Fibroblast of skin of right biceps (primary cell): ENCODE data around the gene CD99L2.

ENCODE experiments used
- DNase-seq: peaks from one replicate; pipeline ENCODE4 v3.0.0-alpha.2; 2013

Gene CD99L2, protein sequence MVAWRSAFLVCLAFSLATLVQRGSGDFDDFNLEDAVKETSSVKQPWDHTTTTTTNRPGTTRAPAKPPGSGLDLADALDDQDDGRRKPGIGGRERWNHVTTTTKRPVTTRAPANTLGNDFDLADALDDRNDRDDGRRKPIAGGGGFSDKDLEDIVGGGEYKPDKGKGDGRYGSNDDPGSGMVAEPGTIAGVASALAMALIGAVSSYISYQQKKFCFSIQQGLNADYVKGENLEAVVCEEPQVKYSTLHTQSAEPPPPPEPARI

DNA sequence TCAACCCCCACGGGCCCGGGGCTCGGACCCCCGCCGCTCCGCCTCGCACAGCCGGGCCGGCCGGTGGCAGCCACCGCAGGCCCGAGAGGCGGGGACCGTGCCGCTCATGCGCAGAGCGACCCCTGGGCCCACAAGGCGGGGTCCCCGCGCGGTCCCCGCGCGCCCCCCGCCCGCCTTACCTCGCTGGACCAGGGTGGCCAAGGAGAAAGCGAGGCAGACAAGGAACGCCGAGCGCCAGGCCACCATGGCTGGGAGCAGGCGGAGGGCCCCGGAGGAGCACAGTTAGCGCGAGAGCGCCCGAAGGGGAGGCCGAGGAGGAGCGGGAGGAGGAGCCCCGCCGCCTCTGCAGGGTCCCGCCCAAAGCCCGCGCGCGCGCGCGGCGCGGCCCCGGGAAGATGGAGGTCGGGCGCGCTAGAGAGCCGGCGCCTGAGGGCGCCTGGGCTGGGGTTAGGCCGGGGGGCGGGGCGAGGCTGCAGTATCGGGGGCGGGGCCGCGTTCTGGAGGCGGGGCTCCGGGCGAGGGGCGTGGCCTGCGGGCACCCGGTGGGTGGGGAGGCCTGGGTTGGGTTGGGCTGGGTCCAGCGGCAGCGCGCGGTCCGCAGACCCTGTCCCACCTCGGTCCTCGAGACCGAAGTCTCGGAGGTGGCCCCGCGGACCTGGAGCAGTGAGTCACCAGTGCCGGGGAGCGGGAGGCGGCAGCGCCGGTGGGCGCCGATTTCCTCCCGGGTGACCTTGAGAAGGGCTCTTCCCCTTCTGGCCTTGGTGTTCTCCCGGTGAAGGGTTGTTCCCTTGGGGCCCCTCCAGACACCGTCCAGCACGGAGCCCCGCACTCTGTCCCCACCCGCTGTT is at the start of gene CD99L2:
Gene CD99L2 (minus strand): TSS at position 326 of the 848 bp plus-strand sequence. CDS start 80 bp downstream, at position 246.
- DNase-seq, result peak; percentile 89

DNA sequence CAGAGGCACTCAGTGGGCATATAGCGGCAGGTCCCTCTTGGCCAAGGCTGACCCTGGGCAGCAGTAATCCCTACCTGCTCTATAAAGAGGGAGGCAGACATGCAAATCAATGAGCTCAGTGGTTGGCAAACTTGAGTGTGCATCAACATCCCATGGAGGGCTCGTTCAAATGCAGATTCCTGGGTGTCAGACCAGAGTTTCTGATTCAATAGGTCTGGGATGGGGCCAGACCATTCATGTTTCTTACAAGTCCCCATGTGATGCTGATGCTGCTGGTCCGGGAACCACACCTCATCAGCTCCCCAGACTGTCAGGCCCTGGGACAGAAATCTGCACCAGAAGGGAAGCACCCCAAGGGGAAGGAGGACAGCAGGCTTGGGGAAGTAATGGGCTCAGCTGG is 45.8 kb upstream of the CD99L2 start:
- no peak for DNase-seq

DNA sequence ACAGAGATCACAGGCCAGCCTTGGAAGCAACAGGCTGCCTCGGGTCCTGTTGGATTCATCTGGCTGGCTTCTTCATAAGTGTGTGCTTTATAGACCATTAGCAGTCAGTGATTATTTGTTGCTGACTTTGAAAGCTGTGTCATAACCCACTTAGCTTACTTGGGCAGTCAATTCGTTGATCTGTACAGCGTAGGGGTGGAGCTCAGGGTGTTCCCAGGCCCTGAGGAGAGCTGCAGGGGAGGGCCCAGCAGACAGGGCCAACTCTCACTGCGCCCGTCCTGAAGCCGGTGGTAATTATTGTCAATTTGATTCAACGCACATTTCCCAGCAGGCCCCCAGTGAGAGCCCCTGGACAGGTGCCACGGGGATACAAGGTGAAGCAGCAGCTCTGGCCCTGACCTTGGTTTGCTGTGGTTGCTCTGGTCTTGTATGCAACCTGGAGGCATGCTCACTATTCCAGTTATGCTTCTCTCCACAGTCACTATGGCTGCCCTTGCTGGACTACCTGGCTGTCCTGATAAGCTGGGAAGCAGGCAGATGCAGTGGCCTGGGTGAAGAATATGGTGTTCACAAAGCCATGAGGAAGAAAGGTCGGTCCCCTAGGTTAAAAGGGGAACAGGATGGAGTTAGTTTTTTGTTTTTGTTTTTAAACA is 44.6 kb upstream of the CD99L2 start:
- DNase-seq, result no peak

DNA sequence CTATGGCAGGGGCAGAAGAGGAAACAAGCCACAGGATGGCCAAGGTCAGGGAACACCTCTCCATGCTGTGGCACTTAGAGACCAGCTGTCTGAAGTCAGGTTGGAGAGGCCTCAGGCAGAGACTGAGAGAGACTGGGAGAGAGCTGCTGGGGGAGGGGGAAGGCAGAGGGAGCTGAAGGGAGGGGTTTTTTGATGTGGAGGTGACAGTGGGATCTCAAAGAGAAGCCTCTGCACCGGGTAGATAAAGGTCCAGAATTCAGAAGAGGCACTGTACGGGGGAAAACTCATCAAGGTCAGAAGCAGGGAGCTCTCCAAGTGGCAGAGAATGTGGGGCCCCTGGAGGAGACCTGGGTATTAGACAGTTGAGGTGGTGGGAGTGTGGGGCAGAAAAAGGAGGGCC is 43.1 kb upstream of the CD99L2 start:
- DNase-seq, result no peak

DNA sequence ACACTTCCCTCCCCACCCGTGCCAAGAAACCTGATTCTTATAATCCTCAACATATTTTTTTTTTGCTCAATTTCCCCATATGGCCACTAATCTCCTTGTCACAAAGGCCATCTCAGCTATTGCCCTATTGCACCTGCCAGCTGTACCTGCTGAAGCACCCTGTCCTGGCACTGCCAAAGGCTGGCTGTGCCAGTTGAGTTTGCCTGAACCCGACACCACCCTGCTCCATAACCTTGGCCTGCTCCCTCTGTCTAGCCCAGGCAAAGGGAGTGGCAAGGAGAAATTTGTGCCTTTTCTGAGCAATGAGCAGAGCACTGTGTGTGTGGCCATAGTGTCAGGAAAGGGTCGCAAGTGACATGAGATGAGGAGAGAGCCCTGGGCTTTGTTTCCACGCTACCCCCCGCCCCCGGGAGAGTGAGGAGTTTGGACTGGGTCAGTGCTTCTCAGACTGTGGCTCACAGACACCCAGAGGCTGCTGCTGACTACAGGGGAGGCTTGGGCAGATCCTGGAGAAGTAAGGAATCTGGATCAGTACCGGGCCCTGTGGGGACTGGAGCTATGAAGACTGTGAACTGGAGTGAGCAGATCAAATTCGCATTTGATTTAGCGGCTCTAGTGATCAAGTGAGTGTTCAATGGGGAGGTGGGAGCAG is 42.5 kb upstream of the CD99L2 start:
- DNase-seq, result no peak

DNA sequence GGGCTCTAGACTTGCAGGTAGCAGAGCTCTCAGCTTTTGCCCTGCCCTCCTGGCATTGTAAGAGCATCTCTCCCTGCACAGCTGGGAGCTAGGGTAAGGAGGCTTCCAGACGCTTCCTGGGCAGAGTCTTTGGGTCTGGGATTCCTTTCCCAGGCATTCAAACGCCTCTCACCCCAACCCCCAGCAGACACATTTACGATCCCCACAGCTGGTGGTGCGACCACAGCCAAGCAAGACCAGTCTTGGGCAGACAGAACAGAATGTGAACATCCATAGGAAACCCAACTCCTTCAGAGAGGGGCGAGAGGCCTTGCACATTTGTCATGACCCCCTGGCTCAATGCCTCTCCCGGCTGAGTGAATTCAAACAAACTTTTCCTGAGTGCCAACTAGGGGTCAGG is 38.1 kb upstream of the CD99L2 start:
- DNase-seq, result peak; percentile 32

DNA sequence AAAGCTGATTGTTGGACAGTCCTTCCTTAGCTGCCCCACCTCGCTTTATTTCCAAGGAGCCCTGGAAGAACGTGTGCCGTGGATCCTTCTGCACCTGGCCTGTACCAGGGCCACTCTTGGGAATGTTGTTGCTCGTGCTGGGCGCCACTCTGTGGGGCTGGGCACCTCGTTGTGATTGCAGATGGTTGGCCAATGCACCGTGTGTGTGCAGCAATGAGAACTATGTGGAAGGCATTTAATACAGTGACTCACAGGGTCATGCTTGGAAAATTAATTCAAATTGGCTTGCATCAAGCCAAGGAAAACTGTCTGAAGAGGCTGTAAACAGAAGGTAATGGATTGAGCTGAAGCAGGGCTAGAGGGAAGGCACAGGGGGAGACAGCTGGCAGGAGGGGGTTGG is 37.0 kb upstream of the CD99L2 start:
- DNase-seq, result peak; percentile 70

DNA sequence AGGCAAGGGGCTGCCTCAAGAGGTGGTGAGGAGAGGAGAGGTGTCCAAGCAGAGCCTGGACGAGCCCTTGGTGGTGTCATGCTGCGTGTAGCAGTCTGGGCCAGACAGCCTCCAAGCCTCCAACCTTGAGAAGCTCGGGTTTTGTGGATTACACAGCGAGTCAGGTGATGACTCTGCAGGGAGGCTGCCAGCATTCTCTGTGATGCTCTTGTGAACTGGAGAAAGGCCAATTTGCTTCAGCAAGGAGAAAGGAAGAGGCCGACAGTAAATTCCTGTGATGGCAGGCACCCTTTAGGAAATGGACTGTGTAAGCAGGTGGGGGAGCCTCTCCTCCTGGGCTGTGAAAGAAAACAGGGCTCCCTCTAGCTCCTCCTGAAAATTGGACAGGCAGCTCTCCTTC is 36.0 kb upstream of the CD99L2 start:
- DNase-seq, result peak; percentile 80

DNA sequence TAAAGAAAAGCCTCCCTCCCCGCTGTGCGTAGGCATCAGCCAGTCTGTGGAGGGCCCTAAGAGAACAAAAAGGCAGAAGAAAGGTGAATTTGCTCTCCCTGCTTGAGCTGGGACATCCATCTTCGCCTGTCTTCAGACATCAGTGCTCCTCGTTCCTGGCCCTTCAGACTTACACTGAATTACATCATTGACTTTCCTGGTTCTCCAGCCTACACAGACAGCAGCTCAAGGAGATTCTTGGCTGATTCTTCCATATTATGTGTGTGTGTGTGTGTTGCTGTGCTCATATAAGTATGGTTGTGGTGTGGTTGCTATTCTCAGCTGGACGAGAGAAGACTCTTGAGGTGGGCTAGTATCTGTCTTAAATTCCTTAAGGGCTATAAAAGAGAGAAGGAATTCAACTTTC is 35.5 kb upstream of the CD99L2 start:
- peak; percentile 47 for DNase-seq

DNA sequence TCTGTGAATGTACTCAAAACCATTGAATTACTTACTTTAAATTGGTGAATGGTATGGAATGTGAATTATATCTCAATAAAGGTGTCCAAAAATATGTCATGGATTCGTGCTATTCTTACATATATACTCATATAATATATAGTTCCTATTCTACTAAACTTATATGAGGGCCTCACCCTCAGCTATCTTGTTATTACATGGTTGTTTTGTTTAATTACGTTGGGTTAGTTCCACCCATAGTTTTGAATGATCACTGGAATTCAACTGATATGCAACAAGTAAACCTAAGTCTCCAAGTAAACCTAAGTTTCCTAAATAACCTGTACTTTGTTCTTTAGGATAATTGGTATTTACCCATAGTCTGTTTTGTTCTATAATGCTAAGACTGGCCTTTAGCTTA is 30.6 kb upstream of the CD99L2 start:
- no peak for DNase-seq

DNA sequence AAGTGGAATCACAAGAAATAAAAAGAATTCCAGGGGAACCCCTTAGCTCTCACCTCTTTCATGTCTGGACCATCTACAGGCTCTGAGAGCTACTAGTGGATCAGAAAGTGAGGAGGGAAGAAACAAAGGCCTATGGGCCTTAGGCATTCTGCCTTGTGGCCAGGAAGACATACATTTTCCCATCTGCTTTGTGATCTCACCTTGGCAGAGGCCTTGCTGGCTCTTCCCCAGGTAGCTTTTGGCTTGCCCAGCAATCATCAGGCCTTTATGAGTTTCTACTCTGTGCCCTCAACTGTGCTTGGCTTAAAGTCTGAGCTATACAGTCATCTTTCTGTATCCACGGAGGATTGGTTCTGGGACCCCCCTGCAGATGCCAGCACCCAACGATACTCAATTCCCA is 28.3 kb upstream of the CD99L2 start:
- no peak for DNase-seq

DNA sequence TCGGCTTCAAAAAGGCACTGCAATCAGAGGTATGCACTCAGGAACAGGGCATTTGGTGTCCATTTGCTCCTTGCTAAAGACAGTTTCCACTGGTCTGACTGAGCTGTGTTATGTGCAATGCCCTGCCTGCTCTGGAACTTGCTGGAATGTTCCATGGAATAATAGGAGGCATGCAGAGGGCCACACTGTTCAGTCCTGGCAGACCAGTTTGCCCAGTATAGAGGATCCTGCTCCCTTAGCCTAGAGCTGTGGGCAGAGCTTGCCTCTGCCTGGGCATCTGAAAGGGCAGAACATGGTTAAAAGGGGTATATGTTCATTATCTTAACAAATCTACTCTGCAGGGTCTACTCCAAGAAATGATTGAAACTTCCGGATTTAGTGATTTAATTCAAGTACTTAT is 27.8 kb upstream of the CD99L2 start:
- no peak for DNase-seq

DNA sequence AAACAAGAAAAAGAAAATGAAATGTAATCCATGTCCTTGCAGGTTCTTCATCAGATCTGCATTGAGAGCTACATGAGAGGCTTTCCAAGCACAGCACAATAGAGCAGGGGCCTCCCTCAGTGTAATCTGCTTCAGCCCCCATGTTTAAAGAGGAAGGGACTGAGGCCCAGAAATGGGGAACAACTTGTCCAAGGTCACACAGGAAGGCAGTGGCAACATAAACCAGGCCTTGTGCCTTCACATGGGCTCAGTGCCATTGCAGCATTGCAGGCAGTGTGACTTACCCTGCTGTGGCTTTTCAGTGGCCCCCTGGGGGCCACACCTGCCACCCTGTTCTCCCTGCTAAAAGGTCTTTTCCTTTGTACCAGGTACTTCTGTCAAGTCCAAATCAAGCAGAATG is 20.9 kb upstream of the CD99L2 start:
- no peak for DNase-seq

DNA sequence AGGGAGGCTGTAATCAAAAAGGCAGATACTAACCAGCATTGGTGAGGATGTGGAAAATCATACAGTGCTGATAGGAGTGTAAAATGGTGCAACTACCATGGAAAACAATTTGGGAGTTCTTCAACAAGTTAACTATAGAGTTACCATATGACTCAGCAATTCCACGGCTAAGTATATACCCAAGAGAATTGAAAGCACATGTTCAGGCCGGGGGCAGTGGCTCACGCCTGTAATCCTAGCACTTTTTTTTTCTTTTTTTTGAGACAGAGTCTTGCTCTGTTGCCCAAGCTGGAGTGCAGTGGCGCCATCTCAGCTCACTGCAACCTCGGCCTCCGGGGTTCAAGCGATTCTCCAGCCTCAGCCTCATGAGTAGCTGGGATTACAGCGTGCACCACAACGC is 15.0 kb upstream of the CD99L2 start:
- DNase-seq, result peak; percentile 77

DNA sequence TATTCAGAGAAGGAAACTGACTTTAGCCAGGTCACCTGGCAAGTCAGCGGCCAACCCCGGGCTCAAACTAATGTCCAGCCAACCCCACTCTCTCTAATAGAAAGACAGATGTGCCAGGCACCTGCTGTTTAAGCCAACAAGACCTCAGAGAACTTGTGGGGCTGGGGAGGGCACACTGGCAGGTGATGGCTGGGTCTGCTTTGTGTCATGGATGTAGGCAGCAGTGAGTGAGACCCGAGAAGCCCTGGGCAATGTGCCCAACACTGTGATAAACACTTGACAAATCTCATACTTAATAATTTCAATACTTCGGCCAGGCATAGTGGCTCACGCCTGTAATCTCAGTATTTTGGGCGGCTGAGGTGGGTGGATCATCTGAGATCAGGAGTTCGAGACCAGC is 9.0 kb upstream of the CD99L2 start:
- no peak for DNase-seq

DNA sequence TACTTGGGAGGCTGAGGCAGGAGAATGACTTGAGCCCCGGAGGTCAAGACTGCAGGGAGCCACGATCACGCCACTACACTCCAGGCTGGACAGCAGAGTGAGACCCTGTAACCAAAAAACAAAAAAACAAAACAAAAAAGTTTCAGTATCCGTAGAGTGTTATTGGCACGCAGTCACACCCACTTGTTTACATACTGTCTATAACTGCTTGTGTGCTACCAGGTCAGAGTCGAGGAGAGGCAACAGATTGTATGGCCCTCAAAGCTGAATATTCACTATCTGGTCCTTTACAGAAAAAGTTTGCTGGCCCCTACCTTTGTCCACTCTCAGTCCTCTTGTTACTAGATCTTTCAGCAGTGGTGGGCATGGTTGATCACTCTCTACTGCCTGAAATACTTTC is 8.2 kb upstream of the CD99L2 start:
- no peak for DNase-seq

DNA sequence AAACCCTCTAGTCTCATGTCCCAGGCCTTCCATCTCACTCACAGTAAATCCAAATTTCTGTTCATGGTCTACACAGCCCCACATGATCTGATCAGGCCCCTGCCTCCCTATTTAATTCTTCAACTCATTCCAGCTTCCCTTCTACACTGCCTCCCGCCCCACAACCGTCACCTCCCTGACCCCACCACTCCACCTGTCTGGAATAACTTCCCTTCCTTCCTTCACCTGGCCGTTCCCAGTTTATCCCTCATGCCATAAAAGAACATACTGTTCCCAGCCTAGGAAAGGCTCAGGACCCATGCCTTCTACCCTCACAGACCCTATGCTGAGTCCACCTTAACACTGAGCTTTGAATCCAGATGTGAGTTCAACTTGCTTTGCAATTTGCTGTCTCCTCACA is 6.8 kb upstream of the CD99L2 start:
- DNase-seq, result no peak

DNA sequence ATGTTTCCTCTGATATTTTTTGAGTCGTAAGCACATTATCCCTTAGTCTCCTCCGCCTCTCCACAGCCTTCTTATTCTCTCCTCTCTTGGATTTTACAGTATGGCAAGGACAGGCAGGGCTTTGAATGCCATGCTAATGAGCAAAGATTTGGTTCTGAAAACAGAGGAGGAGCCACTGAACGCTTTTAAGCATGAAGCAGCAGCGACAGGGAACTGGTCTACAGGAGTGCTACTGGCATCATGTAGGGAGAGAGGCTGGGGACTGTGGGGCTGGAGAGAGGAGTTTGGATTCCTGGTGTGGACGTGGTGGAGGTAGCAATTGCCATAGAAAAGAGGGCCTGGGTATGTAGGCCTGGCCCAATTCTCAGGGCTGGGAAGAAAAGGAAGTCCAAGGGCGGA is 4.6 kb upstream of the CD99L2 start:
- DNase-seq, result no peak

DNA sequence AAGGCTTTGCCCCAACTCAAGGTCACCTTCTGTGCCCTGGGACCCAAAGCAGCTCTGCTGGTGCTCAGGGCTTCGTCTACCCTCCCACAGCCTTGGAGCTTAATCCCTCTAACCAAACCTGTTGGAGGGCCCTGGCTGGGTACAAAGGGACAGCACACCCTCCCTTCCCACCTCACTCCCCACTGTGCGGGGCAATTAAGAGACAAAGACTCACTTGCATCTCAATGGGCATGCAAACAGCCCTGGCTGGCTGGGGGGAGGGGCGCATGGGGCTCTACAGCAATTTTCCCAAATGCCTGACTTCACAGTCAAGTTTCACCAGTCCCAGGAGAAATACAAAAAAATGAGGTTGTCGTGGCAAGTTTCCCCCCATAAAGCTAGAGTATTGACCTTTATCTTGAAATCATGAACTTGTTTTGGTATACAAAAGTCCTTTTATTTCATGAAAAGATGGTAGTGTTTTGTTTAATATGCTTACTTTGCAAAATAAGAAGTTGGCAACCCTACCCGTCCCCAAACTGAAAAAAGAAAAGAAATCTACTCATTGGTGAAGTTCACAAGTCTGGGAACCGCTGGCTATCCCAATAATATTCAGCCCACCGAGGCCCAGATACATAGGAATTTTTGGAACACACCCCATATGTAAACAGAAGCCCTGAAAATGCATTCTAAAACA is 4.1 kb upstream of the CD99L2 start:
- no peak for DNase-seq

DNA sequence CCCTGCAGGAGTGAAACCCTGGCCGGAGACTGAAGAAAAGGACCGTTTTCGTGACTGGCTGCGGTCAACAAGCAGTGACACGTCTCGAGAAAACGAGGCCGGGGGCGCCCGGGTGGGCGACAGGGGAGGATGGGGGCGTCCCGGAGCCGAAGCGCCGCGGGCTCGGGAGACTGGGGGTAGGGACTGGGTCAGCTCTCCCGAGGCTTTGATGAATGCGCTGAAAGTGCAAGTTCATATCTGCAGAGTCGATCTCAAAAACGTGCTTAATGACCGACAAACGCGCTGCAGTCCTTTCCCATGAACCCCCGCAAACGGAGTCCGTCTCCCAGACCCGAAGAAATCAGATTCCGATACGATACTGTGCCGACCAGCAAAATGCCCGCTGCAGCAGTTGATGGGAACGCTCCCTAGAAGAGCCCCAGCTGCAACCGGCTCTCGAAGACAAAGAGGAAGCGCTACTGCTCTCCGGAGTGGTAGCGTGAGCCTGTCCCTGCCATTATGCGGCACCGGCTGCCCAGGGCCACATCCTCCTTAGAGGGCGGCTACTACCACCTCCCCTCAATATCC is 806 bp upstream of the CD99L2 start:
- peak; percentile 22 for DNase-seq

DNA sequence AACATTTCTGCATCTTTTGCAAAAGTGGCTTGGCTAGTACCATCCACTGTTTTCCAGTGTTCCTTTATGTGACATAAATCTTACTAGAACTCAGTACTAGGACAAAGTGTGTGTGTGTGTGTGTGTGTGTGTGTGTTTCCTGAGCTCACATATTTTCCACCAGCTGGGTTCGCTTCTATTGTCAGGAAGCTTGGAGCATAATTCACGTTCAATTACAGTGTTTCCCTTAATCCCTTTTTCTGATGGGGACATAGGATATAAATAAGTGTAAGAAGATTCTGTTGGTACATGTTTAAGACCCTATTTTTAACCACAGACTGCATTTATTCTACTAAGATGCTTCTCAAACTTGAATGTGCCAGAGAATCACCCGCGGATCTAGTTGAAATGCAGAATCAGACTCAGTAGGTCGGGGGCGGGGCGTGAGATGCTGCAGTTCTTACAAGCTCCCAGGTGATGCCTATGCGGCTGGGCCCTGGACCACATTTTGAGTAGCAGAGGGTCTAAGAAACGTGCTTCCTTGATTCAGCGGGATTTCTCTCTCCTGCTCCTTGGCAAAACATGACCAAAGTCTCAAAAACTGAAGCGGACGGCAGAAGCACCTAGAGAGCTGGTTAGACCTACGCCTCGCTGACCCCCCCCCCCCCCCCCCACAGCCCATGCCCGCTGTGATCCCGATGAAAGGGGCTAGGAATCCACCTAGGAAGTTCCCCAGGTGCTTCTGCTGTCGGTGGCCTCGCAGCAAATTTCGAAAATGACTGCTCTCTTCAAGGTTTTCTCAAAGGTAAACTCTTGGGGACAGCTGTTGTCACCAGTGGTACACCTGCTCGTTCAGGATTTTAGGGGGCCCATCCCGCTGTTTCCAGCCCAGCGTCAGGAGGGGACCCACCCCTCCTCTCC is 797 bp downstream of the CD99L2 start:
- DNase-seq, result peak; percentile 12
